ENCODE data around the gene IGFBPL1. TPM values are rescaled to one million over a fixed set of nuclear protein-coding genes. Genes with fewer than 3 reads are reported as not detected.

Gene IGFBPL1
- polyA plus RNA-seq, 1 donor (not counting 4 experiments of a cell fraction or from before 2014, with no cell fraction given) = not detected

- dilution Hi-C loops (cut with MboI; ENCODE audit: extremely low pct_ligation_motif_present, low sequenced_read_pairs) = no loop called here
- TF ChIP-seq CTCF (optimal IDR thresholded peaks at IDR 0.05 in 1 of 3, IDR thresholded peaks at IDR 0.05 in 1 of 3, conservative IDR thresholded peaks at IDR 0.05 in 1 of 3; ENCODE audit: extremely low read depth in 1 of 3, insufficient read depth in 2 of 3, low read length in 3 of 3) = peak; percentile 68 to 78 (median 76)
- no peak for TF ChIP-seq EZH2 (IDR thresholded peaks at IDR 0.05; ENCODE audit: low read length)
- Histone ChIP-seq H3K9ac (ENCODE audit: control insufficient read depth, extremely low read depth, insufficient read depth, low read length) (no peak overlapping the region), H3K4me2 (ENCODE audit: control insufficient read depth, extremely low read depth, insufficient read depth, low read depth, low read length) (no peak overlapping the region), H2AFZ (ENCODE audit: control insufficient read depth, low read length) (no peak overlapping the region), H3K4me1 (ENCODE audit: control insufficient read depth, extremely low read depth, insufficient read depth, low read length) (no peaks in the 10 kb centered on the region), H3K4me3 (ENCODE audit: control insufficient read depth in 2 of 3, extremely low read depth in 1 of 3, insufficient read depth in 2 of 3, low read depth in 1 of 3, low read length in 3 of 3) (no peak overlapping the region), H3K36me3 (ENCODE audit: control insufficient read depth in 2 of 2, extremely low read depth in 1 of 2, insufficient read depth in 2 of 2, low read length in 2 of 2) (no peaks in the 10 kb centered on the region), H3K27ac (ENCODE audit: control insufficient read depth, insufficient read depth, low read length) (no peak overlapping the region), H3K27me3 (ENCODE audit: control insufficient read depth, extremely low read depth, insufficient read depth, low read length) (peaks cover 45% of the 10 kb centered on the region), H3K9me1 (ENCODE audit: control insufficient read depth, extremely low read depth, insufficient read depth, low read length) (no peaks in the 10 kb centered on the region), H3K9me3 (ENCODE audit: control insufficient read depth, low read depth, low read length) (no peaks in the 10 kb centered on the region), H4K20me1 (ENCODE audit: control insufficient read depth, extremely low read depth, insufficient read depth, low read length) (no peaks in the 10 kb centered on the region), H3K79me2 (ENCODE audit: control insufficient read depth, insufficient read depth, low read length) (no peaks in the 10 kb centered on the region)
- DNase-seq (ENCODE audit: low read depth, low spot score) = no peak
- FAIRE-seq = no peak
Measured at GRCh38 chr9:38417003-38417945, 7.0 kb downstream of the IGFBPL1 start.

DNA sequence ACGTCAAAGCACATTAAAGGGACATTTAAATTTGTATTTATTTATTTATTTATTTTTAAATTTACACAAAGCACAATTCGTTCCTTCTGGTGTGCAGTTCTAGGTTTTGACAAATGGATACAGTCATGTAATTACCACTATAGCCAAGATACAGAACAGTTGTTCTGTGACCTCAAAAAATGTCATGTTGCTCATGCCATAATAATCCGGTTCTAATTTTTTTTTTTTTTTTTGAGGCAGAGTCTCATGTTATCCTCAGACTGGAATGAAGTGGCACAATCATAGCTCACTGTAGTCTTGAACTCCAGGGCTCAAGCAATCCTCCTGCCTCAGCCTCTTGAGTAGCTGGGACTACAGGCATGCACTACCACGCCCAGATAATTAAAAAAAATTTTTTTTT is 7.8 kb downstream of the IGFBPL1 start:
- Histone ChIP-seq H3K36me3 (ENCODE audit: control insufficient read depth in 2 of 2, extremely low read depth in 1 of 2, insufficient read depth in 2 of 2, low read length in 2 of 2) (no peaks in the 10 kb centered on the region), H3K27ac (ENCODE audit: control insufficient read depth, insufficient read depth, low read length) (no peak overlapping the region), H3K9me1 (ENCODE audit: control insufficient read depth, extremely low read depth, insufficient read depth, low read length) (no peaks in the 10 kb centered on the region), H3K4me1 (ENCODE audit: control insufficient read depth, extremely low read depth, insufficient read depth, low read length) (no peaks in the 10 kb centered on the region), H3K4me3 (ENCODE audit: control insufficient read depth in 2 of 3, extremely low read depth in 1 of 3, insufficient read depth in 2 of 3, low read depth in 1 of 3, low read length in 3 of 3) (no peak overlapping the region), H3K4me2 (ENCODE audit: control insufficient read depth, extremely low read depth, insufficient read depth, low read depth, low read length) (no peak overlapping the region), H3K9ac (ENCODE audit: control insufficient read depth, extremely low read depth, insufficient read depth, low read length) (no peak overlapping the region), H2AFZ (ENCODE audit: control insufficient read depth, low read length) (no peak overlapping the region), H3K79me2 (ENCODE audit: control insufficient read depth, insufficient read depth, low read length) (no peaks in the 10 kb centered on the region), H3K27me3 (ENCODE audit: control insufficient read depth, extremely low read depth, insufficient read depth, low read length) (peaks cover 50% of the 10 kb centered on the region), H3K9me3 (ENCODE audit: control insufficient read depth, low read depth, low read length) (no peaks in the 10 kb centered on the region), H4K20me1 (ENCODE audit: control insufficient read depth, extremely low read depth, insufficient read depth, low read length) (no peaks in the 10 kb centered on the region)
- dilution Hi-C loops (cut with MboI; ENCODE audit: extremely low pct_ligation_motif_present, low sequenced_read_pairs) = no loop called here
- FAIRE-seq (no peak), DNase-seq (ENCODE audit: low read depth, low spot score) (no peak)
- TF ChIP-seq EZH2 (IDR thresholded peaks at IDR 0.05; ENCODE audit: low read length) = no peak
- TF ChIP-seq CTCF (optimal IDR thresholded peaks at IDR 0.05 in 1 of 3, IDR thresholded peaks at IDR 0.05 in 1 of 3, conservative IDR thresholded peaks at IDR 0.05 in 1 of 3; ENCODE audit: extremely low read depth in 1 of 3, insufficient read depth in 2 of 3, low read length in 3 of 3) = no peak

Measured in keratinocyte (primary cell).